SK-N-SH treated with all-trans-retinoic acid at 6 μM for 48 hours (cell line): ENCODE measurements around the gene CCDC57.

Experiments
- ATAC-seq: fragments of 200-7000 bp; cut with Tn5 transposase; 3 replicates; pipeline ENCODE4 v1.9.1; 2020; ENCODE audit warnings: mild to moderate bottlenecking, moderate library complexity
- BACH2 ChIP-seq: fragments of 250-450 bp; sonication (Bioruptor Pico); IDR thresholded peaks from 2 replicates; pipeline ENCODE4 v1.9.0; 2021; ENCODE audit warnings: mild to moderate bottlenecking, borderline replicate concordance
- CSDC2 ChIP-seq: fragments of 250-450 bp; sonication (Bioruptor Pico); IDR thresholded peaks from 2 replicates; pipeline ENCODE4 v1.5.0; 2020; ENCODE audit warnings: mild to moderate bottlenecking, moderate library complexity
- CSRNP3 ChIP-seq: fragments of 250-450 bp; sonication (Bioruptor Pico); IDR thresholded peaks from 2 replicates; pipeline ENCODE4 v1.5.1; 2021; ENCODE audit warnings: mild to moderate bottlenecking, moderate library complexity
- ESRRG ChIP-seq: fragments of 250-450 bp; sonication (Bioruptor Pico); IDR thresholded peaks from 2 replicates; pipeline ENCODE4 v1.6.1; 2021; ENCODE audit warnings: mild to moderate bottlenecking
- ISL1 ChIP-seq: fragments of 250-450 bp; sonication (Bioruptor Pico); IDR thresholded peaks from 2 replicates; pipeline ENCODE4 v2.1.2; 2022; ENCODE audit warnings: mild to moderate bottlenecking, moderate library complexity
- OSR1 ChIP-seq: fragments of 250-450 bp; sonication (Bioruptor Pico); IDR thresholded peaks from 2 replicates; pipeline ENCODE4 v1.8.0; 2022; ENCODE audit warnings: moderate library complexity, mild to moderate bottlenecking, inconsistent platforms
- POU6F1 ChIP-seq: fragments of 250-450 bp; sonication (Bioruptor Pico); IDR thresholded peaks from 2 replicates; pipeline ENCODE4 v1.8.0; 2021; ENCODE audit warnings: low read depth, mild to moderate bottlenecking, moderate library complexity, borderline replicate concordance
- PPARA ChIP-seq: fragments of 250-450 bp; sonication (Bioruptor Pico); IDR thresholded peaks from 2 replicates; pipeline ENCODE4 v1.5.0; 2020; ENCODE audit warnings: mild to moderate bottlenecking, borderline replicate concordance
- RARB ChIP-seq: fragments of 250-450 bp; sonication (Bioruptor Pico); IDR thresholded peaks from 2 replicates; pipeline ENCODE4 v1.8.0; 2021; ENCODE audit warnings: mild to moderate bottlenecking, moderate library complexity
- SNAI2 ChIP-seq: fragments of 250-450 bp; sonication (Bioruptor Pico); IDR thresholded peaks from 2 replicates; pipeline ENCODE4 v1.5.0; 2020; ENCODE audit warnings: mild to moderate bottlenecking, moderate library complexity
- TCF4 ChIP-seq: fragments of 250-450 bp; sonication (Bioruptor Pico); IDR thresholded peaks from 2 replicates; pipeline ENCODE4 v1.8.0; 2021; ENCODE audit warnings: mild to moderate bottlenecking, moderate library complexity, borderline replicate concordance
- TOX ChIP-seq: fragments of 250-450 bp; sonication (Bioruptor Pico); IDR thresholded peaks from 2 replicates; pipeline ENCODE4 v1.8.0; 2021; ENCODE audit warnings: mild to moderate bottlenecking, moderate library complexity, borderline replicate concordance
- TSHZ2 ChIP-seq: fragments of 250-450 bp; sonication (Bioruptor Pico); IDR thresholded peaks from 2 replicates; pipeline ENCODE4 v1.5.0; 2020; ENCODE audit warnings: mild to moderate bottlenecking, moderate library complexity
- ZC3H10 ChIP-seq: fragments of 250-450 bp; sonication (Bioruptor Pico); IDR thresholded peaks from 2 replicates; pipeline ENCODE4 v1.5.1; 2021; ENCODE audit warnings: mild to moderate bottlenecking, moderate library complexity
- ZFP3 ChIP-seq: fragments of 250-450 bp; sonication (Bioruptor Pico); IDR thresholded peaks from 2 replicates; pipeline ENCODE4 v1.5.0; 2020; ENCODE audit warnings: mild to moderate bottlenecking, moderate library complexity
- ZNF565 ChIP-seq: fragments of 450-650 bp; formaldehyde crosslinking; conservative IDR thresholded peaks from 2 replicates; pipeline ENCODE4 v1.5.0; 2020; ENCODE audit warnings: low read depth, mild to moderate bottlenecking, moderate library complexity
- ZNF70 ChIP-seq: fragments of 450-650 bp; formaldehyde crosslinking; IDR thresholded peaks from 2 replicates; pipeline ENCODE4 v1.5.0; 2020; ENCODE audit warnings: mild to moderate bottlenecking, moderate library complexity
- ZNF8 ChIP-seq: fragments of 450-650 bp; formaldehyde crosslinking; IDR thresholded peaks from 2 replicates; pipeline ENCODE4 v1.5.0; 2020; ENCODE audit warnings: mild to moderate bottlenecking, moderate library complexity
- TF ChIP-seq, protein P1 (sequence below): fragments of 250-450 bp; sonication (Bioruptor Pico); IDR thresholded peaks from 2 replicates; pipeline ENCODE4 v1.5.1; 2020; ENCODE audit warnings: low read depth, mild to moderate bottlenecking, moderate library complexity

CCDC57 gene

DNA sequence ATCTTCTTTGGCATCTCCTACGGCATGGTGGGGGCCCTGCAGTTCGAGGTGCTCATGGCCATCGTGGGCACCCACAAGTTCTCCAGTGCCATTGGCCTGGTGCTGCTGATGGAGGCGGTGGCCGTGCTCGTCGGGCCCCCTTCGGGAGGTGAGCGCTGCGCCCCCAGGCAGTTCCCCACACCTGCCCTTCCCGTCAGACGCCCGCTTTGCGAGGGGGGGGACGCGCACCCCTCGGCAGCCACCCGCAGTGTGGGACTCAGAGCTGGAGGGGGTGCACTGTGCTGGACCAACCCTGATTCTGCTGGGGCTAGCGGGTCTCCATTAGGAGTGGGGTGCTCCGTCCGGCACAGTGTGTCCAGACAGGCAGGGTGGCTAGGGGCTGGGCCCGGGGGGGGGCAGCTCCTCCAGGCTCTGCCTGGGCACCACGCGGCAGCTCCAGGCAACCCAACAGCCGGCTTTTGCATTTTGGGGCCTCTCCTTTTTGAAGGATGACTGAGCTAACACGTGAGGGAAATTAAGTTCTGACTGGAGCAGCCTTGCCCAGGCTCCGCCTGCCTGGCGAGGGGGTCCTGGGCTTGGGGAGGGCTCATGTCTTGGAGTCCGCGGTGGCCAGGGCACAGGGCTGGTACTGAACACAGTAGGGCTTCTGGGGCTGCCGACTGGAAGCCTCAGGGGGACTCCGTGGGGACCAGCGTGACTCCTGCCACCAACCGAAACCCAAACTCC, 25.3 kb upstream of the CCDC57 start:
- TF ChIP-seq ZC3H10 (CRISPR knock-in tag) (no peak), TCF4 (CRISPR knock-in tag) (no peak), ZNF70 (CRISPR knock-in tag) (no peak), TSHZ2 (CRISPR knock-in tag) (no peak), ESRRG (CRISPR knock-in tag) (no peak), CSRNP3 (CRISPR knock-in tag) (no peak), CSDC2 (CRISPR knock-in tag) (no peak), POU6F1 (no peak), ZNF565 (CRISPR knock-in tag) (no peak), SNAI2 (CRISPR knock-in tag) (no peak), ZFP3 (CRISPR knock-in tag) (no peak)
- TF ChIP-seq, all 23 proteins: peak for 0
- ATAC-seq, result no peak

GRCh38 chr17:82237083-82237745, 24.6 kb upstream of the CCDC57 start:
- no peak for ATAC-seq
- no peak for TF ChIP-seq BACH2 (CRISPR knock-in tag)
- TF ChIP-seq ISL1 (CRISPR knock-in tag), result no peak
- TF ChIP-seq ESRRG (CRISPR knock-in tag), result no peak

GRCh38 chr17:82236142-82236971, 23.7 kb upstream of the CCDC57 start:
- TF ChIP-seq TOX (no peak), ISL1 (CRISPR knock-in tag) (no peak), OSR1 (CRISPR knock-in tag) (no peak), TCF4 (CRISPR knock-in tag) (no peak), ESRRG (CRISPR knock-in tag) (no peak)
- peak; percentile 54 for ATAC-seq

DNA sequence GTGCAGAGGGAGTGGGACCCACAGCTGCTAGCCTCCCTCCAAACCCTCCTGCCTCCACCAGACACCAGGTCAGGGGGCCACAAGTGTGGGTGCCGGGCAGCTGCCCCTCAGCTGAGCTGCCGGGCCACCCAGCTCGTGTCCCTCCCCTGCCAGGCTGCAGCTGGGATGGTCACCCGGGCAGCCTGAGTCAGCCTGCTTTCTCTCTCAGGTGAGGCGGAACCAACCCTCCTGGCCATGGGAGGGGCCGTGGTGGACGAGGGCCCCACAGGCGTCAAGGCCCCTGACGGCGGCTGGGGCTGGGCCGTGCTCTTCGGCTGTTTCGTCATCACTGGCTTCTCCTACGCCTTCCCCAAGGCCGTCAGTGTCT, 23.1 kb upstream of the CCDC57 start:
- no peak for ATAC-seq
- TF ChIP-seq, protein P1, sequence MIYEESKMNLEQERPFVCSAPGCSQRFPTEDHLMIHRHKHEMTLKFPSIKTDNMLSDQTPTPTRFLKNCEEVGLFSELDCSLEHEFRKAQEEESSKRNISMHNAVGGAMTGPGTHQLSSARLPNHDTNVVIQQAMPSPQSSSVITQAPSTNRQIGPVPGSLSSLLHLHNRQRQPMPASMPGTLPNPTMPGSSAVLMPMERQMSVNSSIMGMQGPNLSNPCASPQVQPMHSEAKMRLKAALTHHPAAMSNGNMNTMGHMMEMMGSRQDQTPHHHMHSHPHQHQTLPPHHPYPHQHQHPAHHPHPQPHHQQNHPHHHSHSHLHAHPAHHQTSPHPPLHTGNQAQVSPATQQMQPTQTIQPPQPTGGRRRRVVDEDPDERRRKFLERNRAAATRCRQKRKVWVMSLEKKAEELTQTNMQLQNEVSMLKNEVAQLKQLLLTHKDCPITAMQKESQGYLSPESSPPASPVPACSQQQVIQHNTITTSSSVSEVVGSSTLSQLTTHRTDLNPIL, result no peak
- TF ChIP-seq RARB, result no peak
- no peak for TF ChIP-seq ZNF70 (CRISPR knock-in tag)
- TF ChIP-seq ZNF565 (CRISPR knock-in tag), result no peak
- TF ChIP-seq PPARA (CRISPR knock-in tag), result no peak
- no peak for TF ChIP-seq SNAI2 (CRISPR knock-in tag)
- no peak for TF ChIP-seq ESRRG (CRISPR knock-in tag)
- TF ChIP-seq BACH2 (CRISPR knock-in tag), result no peak
- no peak for TF ChIP-seq ISL1 (CRISPR knock-in tag)
- TF ChIP-seq CSDC2 (CRISPR knock-in tag), result no peak
- no peak for TF ChIP-seq ZC3H10 (CRISPR knock-in tag)
- TF ChIP-seq TOX, result no peak
- no peak for TF ChIP-seq ZNF8
- TF ChIP-seq, all 23 proteins: peak for 0
